GM18907 (cell line): ENCODE measurements around the gene CDC25A.

Experiments used
- ATAC-seq: cut with Tn5 transposase; IDR thresholded peaks from one replicate; pipeline ENCODE4 v1.9.1; 2021; ENCODE audit warnings: mild to moderate bottlenecking, moderate library complexity; ENCODE audit not compliant: unreplicated experiment

The CDC25A gene

GRCh38 chr3:48143567-48143966 lies 44.6 kb downstream of the CDC25A start:
- ATAC-seq, result no peak

- ATAC-seq, result no peak
These were observed 45.8 kb downstream of the CDC25A start for GRCh38 chr3:48142316-48142870.

GRCh38 chr3:48141604-48142137 lies 46.5 kb downstream of the CDC25A start:
- no peak for ATAC-seq

- no peak for ATAC-seq
These were observed 47.1 kb downstream of the CDC25A start for GRCh38 chr3:48140936-48141603.

GRCh38 chr3:48140336-48140757 lies 47.9 kb downstream of the CDC25A start:
- no peak for ATAC-seq

GRCh38 chr3:48137425-48137999 lies 50.7 kb downstream of the CDC25A start:
- ATAC-seq, result no peak

- ATAC-seq, result no peak
These were observed 52.4 kb downstream of the CDC25A start for GRCh38 chr3:48135552-48136495.

GRCh38 chr3:48130321-48130904 lies 57.8 kb downstream of the CDC25A start:
- ATAC-seq, result no peak

GRCh38 chr3:48129921-48130320 lies 58.3 kb downstream of the CDC25A start:
- no peak for ATAC-seq

GRCh38 chr3:48128774-48129173 lies 59.4 kb downstream of the CDC25A start:
- ATAC-seq, result no peak

- ATAC-seq, result no peak
These were observed 62.2 kb downstream of the CDC25A start for GRCh38 chr3:48125886-48126622.

GRCh38 chr3:48125013-48125705 lies 63.1 kb downstream of the CDC25A start:
- no peak for ATAC-seq

GRCh38 chr3:48123346-48123745 lies 64.9 kb downstream of the CDC25A start:
- no peak for ATAC-seq

GRCh38 chr3:48122504-48122903 lies 65.7 kb downstream of the CDC25A start:
- ATAC-seq, result no peak

- ATAC-seq, result no peak
These were observed 68.0 kb downstream of the CDC25A start for GRCh38 chr3:48120223-48120622.

GRCh38 chr3:48119505-48120193 lies 68.6 kb downstream of the CDC25A start:
- ATAC-seq, result no peak

GRCh38 chr3:48118928-48119327 lies 69.3 kb downstream of the CDC25A start:
- ATAC-seq, result no peak

- ATAC-seq, result no peak
These were observed 69.9 kb downstream of the CDC25A start for GRCh38 chr3:48118322-48118721.

GRCh38 chr3:48112813-48113212 lies 75.4 kb downstream of the CDC25A start:
- peak; percentile 8 for ATAC-seq
